DND-41 (cell line): ENCODE data around the gene CDH23.

ENCODE experiments used
- EZH2 ChIP-seq: IDR thresholded peaks from 3 replicates; pipeline ENCODE4 v1.6.1; 2012; ENCODE audit warnings: borderline replicate concordance, low read depth, mild to moderate bottlenecking, moderate library complexity, low read length, inconsistent platforms; ENCODE audit not compliant: severe bottlenecking
- TF ChIP-seq, protein P1 (sequence below): IDR thresholded peaks from 2 replicates; pipeline ENCODE4 v1.5.1; 2012; ENCODE audit warnings: borderline replicate concordance, low read length, moderate library complexity, mild to moderate bottlenecking; ENCODE audit not compliant: poor library complexity, severe bottlenecking; ENCODE audit errors: extremely low read depth

DNA sequence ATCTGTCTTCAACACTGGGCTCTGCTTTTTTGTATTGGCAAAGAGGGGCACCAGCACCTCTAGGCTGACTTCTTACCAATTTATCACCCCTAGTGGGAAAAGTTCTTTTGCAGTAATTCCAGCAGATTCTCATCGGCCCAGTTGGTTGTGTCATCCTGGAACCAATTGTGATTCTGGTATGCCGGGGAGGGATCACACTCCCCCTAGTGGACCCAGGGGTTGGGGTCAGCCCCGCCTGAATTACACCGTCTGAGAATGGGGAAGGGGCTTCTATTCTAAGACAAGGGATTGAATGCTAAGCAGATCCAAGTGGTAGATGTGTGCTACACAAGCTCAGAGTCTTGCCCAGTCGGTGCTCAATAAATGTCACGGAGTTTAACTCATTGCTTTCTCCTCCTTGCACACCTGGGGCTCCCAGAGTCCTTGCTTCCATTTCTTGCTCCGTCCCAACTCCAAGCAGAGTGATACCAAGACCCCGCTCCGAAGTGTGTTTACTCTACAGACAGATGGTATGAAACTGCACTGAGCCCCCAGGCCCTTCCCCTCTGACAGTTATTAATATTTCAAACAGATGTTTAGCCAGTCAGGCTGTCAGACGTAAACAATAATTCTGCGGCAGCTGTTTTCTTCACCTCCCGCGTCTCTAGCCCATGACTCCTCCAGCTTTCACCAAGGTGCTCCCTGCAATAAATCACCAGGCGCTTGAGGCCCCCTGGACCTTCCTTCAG, 251.0 kb downstream of the CDH23 start:
- TF ChIP-seq, protein P1, sequence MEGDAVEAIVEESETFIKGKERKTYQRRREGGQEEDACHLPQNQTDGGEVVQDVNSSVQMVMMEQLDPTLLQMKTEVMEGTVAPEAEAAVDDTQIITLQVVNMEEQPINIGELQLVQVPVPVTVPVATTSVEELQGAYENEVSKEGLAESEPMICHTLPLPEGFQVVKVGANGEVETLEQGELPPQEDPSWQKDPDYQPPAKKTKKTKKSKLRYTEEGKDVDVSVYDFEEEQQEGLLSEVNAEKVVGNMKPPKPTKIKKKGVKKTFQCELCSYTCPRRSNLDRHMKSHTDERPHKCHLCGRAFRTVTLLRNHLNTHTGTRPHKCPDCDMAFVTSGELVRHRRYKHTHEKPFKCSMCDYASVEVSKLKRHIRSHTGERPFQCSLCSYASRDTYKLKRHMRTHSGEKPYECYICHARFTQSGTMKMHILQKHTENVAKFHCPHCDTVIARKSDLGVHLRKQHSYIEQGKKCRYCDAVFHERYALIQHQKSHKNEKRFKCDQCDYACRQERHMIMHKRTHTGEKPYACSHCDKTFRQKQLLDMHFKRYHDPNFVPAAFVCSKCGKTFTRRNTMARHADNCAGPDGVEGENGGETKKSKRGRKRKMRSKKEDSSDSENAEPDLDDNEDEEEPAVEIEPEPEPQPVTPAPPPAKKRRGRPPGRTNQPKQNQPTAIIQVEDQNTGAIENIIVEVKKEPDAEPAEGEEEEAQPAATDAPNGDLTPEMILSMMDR, result peak; percentile 49
- TF ChIP-seq EZH2, result no peak
